ENCODE data around the gene ITPR1.

DNA sequence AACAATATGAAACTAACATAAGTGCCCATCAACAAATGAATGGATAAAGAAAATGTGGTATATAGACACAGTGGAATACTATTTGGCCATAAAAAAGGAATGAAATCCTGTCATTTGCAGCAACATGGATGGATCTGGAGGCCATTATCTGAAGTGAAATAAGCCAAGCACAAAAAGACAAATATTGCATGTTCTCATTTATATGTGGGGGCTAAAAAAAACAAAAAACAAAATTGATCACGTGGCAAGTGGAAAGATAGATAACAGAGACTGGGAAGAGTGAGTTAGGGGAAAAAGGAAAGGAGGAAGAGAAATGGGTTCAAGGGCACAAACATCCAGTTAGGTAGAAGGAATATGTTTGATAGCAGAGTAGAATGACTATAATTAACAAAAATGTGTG is 330.2 kb downstream of the ITPR1 start:
- TF ChIP-seq CTCF (IDR thresholded peaks at IDR 0.05): no peak
- TF ChIP-seq POLR2AphosphoS5 (IDR thresholded peaks at IDR 0.05): no peak

Data from gastroesophageal sphincter (tissue), 3 donors.